NCI-H1092 treated with DMSO at 0.1 percent for 48 hours (cell line): Measurements from ENCODE around the gene EHD4.

ENCODE experiments used
- DNase-seq: peaks from one replicate; lab custom pipeline; 2025; lab: John Stamatoyannopoulos, UW

EHD4 gene

DNA sequence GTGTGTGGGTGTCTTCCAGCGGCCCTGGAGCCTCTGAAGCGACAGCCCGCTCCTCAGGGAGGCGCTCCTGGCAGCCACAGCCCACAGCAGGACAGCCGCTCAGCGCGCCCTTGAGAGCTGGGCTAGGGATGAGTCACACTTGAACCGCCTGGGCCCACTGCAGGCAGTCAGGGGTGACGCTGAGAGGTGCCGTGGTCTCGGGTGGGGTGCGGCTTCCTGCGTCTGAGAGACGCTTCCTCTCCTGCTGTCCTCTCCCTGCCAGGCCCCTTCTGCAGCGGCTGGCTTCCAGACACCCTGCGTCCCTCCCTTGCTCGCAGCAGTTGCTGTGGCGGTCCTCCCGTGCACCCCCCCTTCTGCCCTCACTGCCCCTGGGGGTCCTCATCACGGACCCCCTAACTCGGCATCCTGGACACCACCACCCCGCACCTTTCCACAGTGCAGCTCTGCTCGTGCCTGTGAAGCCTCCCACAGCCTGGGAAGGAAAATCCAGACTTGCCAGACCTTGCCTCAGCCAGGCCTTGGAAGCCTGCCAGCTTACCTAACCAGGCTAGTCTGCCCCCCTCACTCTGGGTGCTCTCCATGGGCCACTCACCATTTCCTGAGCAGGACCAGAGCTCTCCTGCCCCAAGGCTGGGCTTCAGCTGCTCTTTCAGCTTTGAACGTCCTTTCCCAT lies 77.4 kb downstream of the EHD4 start:
- DNase-seq: peak; percentile 62

DNA sequence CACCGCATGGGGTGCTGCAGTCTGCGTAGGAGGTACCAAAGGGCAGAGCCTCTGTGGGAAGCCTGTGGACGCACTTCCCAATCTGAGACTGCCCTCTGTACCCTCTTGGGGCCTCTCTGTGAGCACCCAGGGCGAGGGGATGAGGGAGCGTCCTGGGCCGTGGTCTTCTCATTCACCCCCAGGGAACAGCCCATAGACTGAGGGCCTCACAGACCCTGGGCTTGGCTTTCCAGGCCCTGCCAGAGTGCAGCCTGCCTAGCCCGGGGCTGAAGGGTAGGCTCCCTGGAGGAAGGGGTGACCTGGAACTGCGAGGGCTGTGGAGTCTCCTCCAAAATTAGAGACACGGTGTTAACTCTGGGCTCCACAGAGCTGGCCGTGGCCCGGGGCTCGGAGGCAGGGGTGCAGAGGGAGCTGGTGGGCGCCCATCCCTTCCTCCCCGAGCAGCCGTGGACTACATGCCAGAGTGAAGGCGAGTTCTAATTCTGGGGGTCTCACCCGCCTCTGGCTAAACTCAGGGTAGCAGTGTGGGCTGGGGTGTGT lies 78.0 kb downstream of the EHD4 start:
- no peak for DNase-seq

GRCh38 chr15:41893422-41894250 lies 78.7 kb downstream of the EHD4 start, which contains the start of gene SPTBN5:
TSS of gene SPTBN5 (minus strand) at chr15:41894053. CDS start at chr15:41893497, 556 bp downstream.
- DNase-seq: no peak

DNA sequence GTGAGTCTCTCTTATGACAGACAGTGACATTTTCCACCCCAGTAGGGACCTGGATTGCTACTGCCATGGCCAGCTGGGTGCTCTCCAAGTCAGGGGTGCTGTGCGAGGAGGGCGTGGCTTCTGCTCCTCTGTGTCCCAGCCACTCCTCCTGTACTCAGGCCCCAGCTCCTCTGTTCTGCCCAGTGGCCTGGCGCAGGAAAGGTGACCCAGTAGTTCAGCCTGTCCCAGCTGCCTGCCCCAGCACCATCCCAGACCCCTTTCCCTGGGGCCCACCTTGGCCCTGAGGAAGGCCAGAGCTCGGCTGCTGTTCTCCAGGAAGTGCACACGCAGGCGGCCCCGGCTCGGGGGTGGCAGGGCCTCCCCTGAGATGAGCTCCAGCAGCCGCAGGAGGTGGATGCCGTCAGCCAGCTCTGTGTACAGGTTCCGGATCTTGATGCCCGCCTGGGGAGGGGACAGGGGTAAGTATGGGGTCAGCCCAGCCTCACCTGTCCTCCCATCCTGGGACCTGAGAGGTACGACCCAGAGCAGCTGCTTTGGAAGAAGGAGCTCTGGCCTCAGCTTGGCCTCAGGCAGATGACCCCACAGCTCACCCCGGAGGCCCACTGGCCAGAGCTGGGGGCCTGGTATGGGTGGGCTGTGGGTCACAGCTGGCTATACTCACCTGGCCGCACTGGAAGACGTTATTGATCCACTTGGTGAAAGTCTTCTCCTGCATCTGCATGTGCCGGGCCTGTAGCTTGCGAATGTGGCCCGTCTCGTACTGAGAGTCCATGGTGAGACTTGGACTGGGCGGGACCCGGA lies 79.5 kb downstream of the EHD4 start:
- DNase-seq: peak; percentile 67

DNA sequence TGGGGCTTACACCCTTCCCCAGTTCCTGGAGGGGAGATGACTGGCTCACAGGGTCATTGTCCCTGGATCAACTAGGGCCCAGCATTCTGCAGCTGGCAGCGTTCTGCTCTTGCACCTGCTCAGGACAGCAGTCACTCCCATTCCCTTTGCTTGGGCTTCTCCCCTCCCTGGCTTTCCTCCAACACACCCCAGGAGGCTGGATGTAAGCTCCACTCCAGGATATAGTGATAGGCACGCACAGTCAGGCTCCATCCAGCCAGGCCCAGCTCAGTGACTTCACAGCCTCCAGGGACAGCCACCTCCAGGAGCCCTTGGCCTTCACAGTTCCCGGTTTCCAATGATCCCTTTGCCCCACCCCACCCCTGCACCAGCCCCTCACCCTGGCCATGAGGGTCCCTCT lies 80.4 kb downstream of the EHD4 start:
- peak; percentile 95 for DNase-seq

- peak; percentile 45 for DNase-seq
Measured at GRCh38 chr15:41891226-41891625, 81.1 kb downstream of the EHD4 start.

GRCh38 chr15:41890050-41890690 lies 82.2 kb downstream of the EHD4 start:
- no peak for DNase-seq

DNA sequence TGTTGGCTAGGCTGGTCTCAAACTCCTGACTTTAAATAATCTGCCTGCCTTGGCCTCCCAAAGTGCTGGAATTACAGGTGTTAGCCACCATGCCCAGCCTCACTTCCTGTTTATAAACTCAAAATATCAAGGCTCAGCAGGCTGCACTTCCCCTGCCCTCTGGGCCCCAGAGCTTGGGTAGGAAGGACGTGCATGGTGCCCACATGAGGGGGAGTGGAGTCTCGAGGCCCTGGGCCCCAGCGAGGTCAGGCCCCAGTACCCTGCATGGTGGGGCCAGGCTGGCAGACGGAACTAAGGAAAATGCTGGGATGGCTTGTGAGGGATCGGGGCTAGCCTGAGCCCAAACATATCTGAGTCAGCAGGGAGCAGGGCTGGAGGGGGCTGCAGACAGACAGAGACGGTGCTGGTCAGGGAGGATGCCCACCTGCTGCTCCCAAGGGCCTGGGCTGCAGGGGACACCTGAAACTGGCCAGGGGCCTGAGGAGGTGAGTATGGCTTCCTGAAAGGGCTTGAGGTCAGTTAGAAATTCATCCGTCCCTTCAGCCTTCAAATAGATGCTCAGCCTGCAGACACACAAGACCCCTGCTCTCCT lies 83.6 kb downstream of the EHD4 start:
- DNase-seq: no peak

GRCh38 chr15:41887893-41888292 lies 84.5 kb downstream of the EHD4 start:
- DNase-seq: no peak

GRCh38 chr15:41887161-41887560 lies 85.2 kb downstream of the EHD4 start:
- DNase-seq: no peak

DNA sequence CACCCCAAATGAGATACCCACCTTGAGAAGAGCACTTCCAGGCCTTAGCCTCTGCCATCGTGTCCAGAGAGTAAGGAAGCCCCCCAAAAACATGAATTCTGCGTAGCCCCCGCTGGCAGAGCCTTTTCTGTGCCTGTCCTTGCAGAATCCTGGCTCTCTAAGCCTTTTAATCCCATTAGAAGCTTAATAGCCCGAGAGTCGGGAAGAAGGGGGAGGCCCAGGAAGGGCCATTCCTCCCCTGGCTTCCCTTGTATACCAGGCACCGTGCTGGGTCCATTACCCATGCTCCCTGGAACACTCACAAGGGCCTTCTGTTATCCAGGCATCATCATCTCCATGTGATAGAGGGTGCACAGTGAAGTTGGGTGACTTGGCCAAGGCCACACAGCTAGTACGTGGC lies 85.6 kb downstream of the EHD4 start:
- no peak for DNase-seq

GRCh38 chr15:41885841-41886240 lies 86.5 kb downstream of the EHD4 start:
- DNase-seq: no peak

DNA sequence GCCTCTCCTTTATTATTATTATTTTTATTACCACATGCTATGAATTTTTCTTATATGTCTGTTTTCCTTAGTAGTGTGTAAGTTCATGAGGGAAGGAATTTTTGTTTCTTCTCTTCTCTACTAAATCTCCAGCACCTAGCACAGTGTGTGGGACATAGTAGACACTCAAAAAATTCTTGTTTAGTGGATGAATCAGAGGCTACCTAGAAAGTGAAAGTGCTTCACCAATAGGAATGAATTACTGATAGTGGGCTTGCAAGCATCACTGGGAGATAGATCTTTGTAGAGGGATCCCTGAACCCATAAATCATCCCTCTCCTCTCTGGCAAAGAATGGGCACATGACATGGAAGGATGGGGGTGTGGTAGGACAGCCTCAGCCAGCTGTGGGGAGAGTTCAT lies 87.0 kb downstream of the EHD4 start:
- DNase-seq: no peak

GRCh38 chr15:41884458-41884857 lies 87.9 kb downstream of the EHD4 start:
- no peak for DNase-seq

- no peak for DNase-seq
Measured at GRCh38 chr15:41883484-41883825, 88.9 kb downstream of the EHD4 start.

GRCh38 chr15:41882689-41883483 lies 89.5 kb downstream of the EHD4 start:
- no peak for DNase-seq

- DNase-seq: no peak
Measured at GRCh38 chr15:41881920-41882688, 90.3 kb downstream of the EHD4 start.

GRCh38 chr15:41881550-41881919 lies 90.8 kb downstream of the EHD4 start:
- DNase-seq: no peak

- DNase-seq: no peak
Measured at GRCh38 chr15:41881086-41881485, 91.3 kb downstream of the EHD4 start.
